ENCODE results near the gene ZNF625. TPM values are rescaled to one million over a fixed set of nuclear protein-coding genes. Genes with fewer than 3 reads are reported as not detected.

ZNF625 gene
- total RNA-seq, 3 donors from 2014 or later (not counting 1 experiment from before 2014, with no cell fraction given): 3.1 to 7.9 (median 4.4) TPM

- H3K27ac Mint-ChIP-seq: peak overlapping the region; percentile 79 to 90
- H3K4me3 ChIP-seq (ENCODE audit: low read length): peak overlapping the region; percentile 76
- no peaks in the 10 kb centered on the region for H3K27me3 ChIP-seq (ENCODE audit: control insufficient read depth, insufficient read depth, low read length)
- no peak overlapping the region for H3K27ac ChIP-seq (ENCODE audit: low read length)
- no peaks in the 10 kb centered on the region for H3K27me3 Mint-ChIP-seq (ENCODE audit: low read depth in 2 of 2)
- TF ChIP-seq, protein P1, sequence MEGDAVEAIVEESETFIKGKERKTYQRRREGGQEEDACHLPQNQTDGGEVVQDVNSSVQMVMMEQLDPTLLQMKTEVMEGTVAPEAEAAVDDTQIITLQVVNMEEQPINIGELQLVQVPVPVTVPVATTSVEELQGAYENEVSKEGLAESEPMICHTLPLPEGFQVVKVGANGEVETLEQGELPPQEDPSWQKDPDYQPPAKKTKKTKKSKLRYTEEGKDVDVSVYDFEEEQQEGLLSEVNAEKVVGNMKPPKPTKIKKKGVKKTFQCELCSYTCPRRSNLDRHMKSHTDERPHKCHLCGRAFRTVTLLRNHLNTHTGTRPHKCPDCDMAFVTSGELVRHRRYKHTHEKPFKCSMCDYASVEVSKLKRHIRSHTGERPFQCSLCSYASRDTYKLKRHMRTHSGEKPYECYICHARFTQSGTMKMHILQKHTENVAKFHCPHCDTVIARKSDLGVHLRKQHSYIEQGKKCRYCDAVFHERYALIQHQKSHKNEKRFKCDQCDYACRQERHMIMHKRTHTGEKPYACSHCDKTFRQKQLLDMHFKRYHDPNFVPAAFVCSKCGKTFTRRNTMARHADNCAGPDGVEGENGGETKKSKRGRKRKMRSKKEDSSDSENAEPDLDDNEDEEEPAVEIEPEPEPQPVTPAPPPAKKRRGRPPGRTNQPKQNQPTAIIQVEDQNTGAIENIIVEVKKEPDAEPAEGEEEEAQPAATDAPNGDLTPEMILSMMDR (IDR thresholded peaks at IDR 0.05): peak; percentile 95
- WGBS (ENCODE audit: insufficient coverage): 9% methylated on average over 16 of the region's 17 CpGs
- peaks cover 9% of the 10 kb centered on the region for H3K36me3 Mint-ChIP-seq
- peak; percentile 77 to 92 for DNase-seq
- intact Hi-C loops (cut with micrococcal nuclease): loop anchor here (1.0 to 2.0 kb wide), 6 partner anchors 50 to 342 kb away; partner anchors contain the start of gene ZNF491
- peak; percentile 56 to 74 (median 60) for ATAC-seq
- peaks cover 27% of the 10 kb centered on the region for H3K4me1 ChIP-seq (ENCODE audit: control insufficient read depth, insufficient read depth, low read length)
- H3K9me3 Mint-ChIP-seq: no peaks in the 10 kb centered on the region
- peak overlapping the region; percentile 95 for H3K4me3 Mint-ChIP-seq
- H3K36me3 ChIP-seq (ENCODE audit: control insufficient read depth, insufficient read depth, low read length): peaks cover 9% of the 10 kb centered on the region
- peaks cover 6% of the 10 kb centered on the region for H3K9me3 ChIP-seq (ENCODE audit: control insufficient read depth, insufficient read depth, low read length)
- peaks cover 35 to 38% of the 10 kb centered on the region in 2 donors for H3K4me1 Mint-ChIP-seq
Observed at GRCh38 chr19:12140545-12141404, 15.8 kb downstream of the ZNF625 start.

- WGBS (ENCODE audit: insufficient coverage): under 1% methylated on average over 49 of the region's 49 CpGs
- TF ChIP-seq, protein P1 (IDR thresholded peaks at IDR 0.05): no peak
- Mint-ChIP-seq H3K36me3 (peaks cover 1% of the 10 kb centered on the region), H3K27ac (peak within 1 kb of the TSS; percentile 79 to 90), H3K4me3 (peak within 1 kb of the TSS; percentile 95), H3K4me1 (peaks cover 35 to 38% of the 10 kb centered on the region in 2 donors), H3K27me3 (ENCODE audit: low read depth in 2 of 2) (no peaks in the 10 kb centered on the region), H3K9me3 (no peaks in the 10 kb centered on the region)
- peaks cover 8% of the 10 kb centered on the region for H3K36me3 ChIP-seq (ENCODE audit: control insufficient read depth, insufficient read depth, low read length)
- H3K4me1 ChIP-seq (ENCODE audit: control insufficient read depth, insufficient read depth, low read length): peaks cover 27% of the 10 kb centered on the region
- peaks cover 3% of the 10 kb centered on the region for H3K9me3 ChIP-seq (ENCODE audit: control insufficient read depth, insufficient read depth, low read length)
- no peaks in the 10 kb centered on the region for H3K27me3 ChIP-seq (ENCODE audit: control insufficient read depth, insufficient read depth, low read length)
- DNase-seq (peak; percentile 90 to 92), ATAC-seq (peak; percentile 95 to 98 (median 96))
- intact Hi-C loops (cut with micrococcal nuclease): loop anchor here (1.0 to 2.0 kb wide), 2 partner anchors 49 to 81 kb away; no protein-coding TSS in a partner anchor
- H3K27ac ChIP-seq (ENCODE audit: low read length): peak within 1 kb of the TSS; percentile 56
- peak within 1 kb of the TSS; percentile 76 for H3K4me3 ChIP-seq (ENCODE audit: low read length)
Observed at GRCh38 chr19:12139885-12140544, 16.5 kb downstream of the ZNF625 start, which contains the start of gene ZNF20. Gene ZNF20 (minus strand): TSS chr19:12140350. CDS start chr19:12140182, 168 bp downstream.

DNA sequence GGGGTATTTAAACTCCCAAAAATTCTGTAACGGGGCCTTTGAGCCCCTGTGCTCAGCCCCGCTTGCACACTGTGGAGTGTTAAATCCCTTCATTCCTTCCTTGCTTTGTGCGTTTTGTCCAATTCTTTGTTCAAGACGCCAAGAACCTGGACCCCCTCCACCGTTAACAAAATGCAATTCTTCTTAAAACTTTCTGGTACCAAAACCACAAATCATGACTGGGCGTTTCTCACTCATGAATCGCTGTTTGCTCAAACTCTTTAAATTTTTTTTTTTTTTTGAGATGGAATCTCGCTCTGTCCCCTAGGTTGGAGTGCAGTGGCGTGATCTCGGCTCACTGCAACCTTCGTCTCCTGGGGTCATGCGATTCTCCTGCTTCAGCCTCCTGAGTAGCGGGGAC lies 17.3 kb downstream of the ZNF625 start:
- H3K27ac Mint-ChIP-seq: peak overlapping the region in 1 of 2 donors; percentile 90
- intact Hi-C loops (cut with micrococcal nuclease): no loop called here

More for the DNA sequence above, 17.3 kb downstream of the ZNF625 start:
- TF ChIP-seq, protein P1 (IDR thresholded peaks at IDR 0.05): no peak
- peak overlapping the region; percentile 76 for H3K4me3 ChIP-seq (ENCODE audit: low read length)
- H3K27me3 Mint-ChIP-seq (ENCODE audit: low read depth in 2 of 2): no peaks in the 10 kb centered on the region
- peaks cover under 1% of the 10 kb centered on the region for H3K9me3 ChIP-seq (ENCODE audit: control insufficient read depth, insufficient read depth, low read length)
- no peaks in the 10 kb centered on the region for H3K36me3 Mint-ChIP-seq
- H3K4me1 ChIP-seq (ENCODE audit: control insufficient read depth, insufficient read depth, low read length): peaks cover 27% of the 10 kb centered on the region
- H3K27ac ChIP-seq (ENCODE audit: low read length): no peak overlapping the region
- DNase-seq: peak in 1 of 2 donors; percentile 20
- WGBS (ENCODE audit: insufficient coverage): 31% methylated on average over 13 of the region's 13 CpGs
- H3K4me3 Mint-ChIP-seq: peak overlapping the region; percentile 95
- H3K9me3 Mint-ChIP-seq: no peaks in the 10 kb centered on the region
- no peaks in the 10 kb centered on the region for H3K27me3 ChIP-seq (ENCODE audit: control insufficient read depth, insufficient read depth, low read length)
- peaks cover 35 to 38% of the 10 kb centered on the region in 2 donors for H3K4me1 Mint-ChIP-seq
- H3K36me3 ChIP-seq (ENCODE audit: control insufficient read depth, insufficient read depth, low read length): peaks cover 9% of the 10 kb centered on the region
- no peak for ATAC-seq

Measured in natural killer cell (primary cell).